GM12864 (cell line): ENCODE results near the gene ZNF215.
A peak's percentile ranks its signal among the peaks of the same experiment; 100 is the strongest.

ENCODE experiments used
- DNase-seq: peaks from one replicate; pipeline ENCODE4 v3.0.0-alpha.2; 2011; ENCODE audit warnings: low read depth
- H3K4me3 ChIP-seq: 2 replicates; pipeline ENCODE4 v1.5.1; 2011; ENCODE audit warnings: mild to moderate bottlenecking, low read depth, low read length, control low read depth
- CTCF ChIP-seq: IDR thresholded peaks from 2 replicates; pipeline ENCODE4 v1.5.1; 2011; ENCODE audit warnings: low read depth, mild to moderate bottlenecking, moderate library complexity, low read length, control low read depth, inconsistent platforms; ENCODE audit errors: missing control alignments

Gene ZNF215

GRCh38 chr11:6919698-6920097, 6.5 kb upstream of the ZNF215 start:
- no peak overlapping the region for H3K4me3 ChIP-seq
- TF ChIP-seq CTCF, result no peak
- no peak for DNase-seq

- DNase-seq, result no peak
- TF ChIP-seq CTCF, result no peak
- no peak within 1 kb of the TSS for H3K4me3 ChIP-seq
These were observed 5.5 kb upstream of the ZNF215 start, which contains the start of gene OR2D3 for GRCh38 chr11:6920702-6921101. Gene OR2D3 (plus strand): TSS chr11:6921002. CDS start chr11:6921002, 0 bp downstream.

- no peak for TF ChIP-seq CTCF
- DNase-seq, result no peak
- H3K4me3 ChIP-seq, result no peak overlapping the region
These were observed 1.1 kb upstream of the ZNF215 start for GRCh38 chr11:6925007-6925577.

- no peak for TF ChIP-seq CTCF
These were observed 504 bp upstream of the ZNF215 start for GRCh38 chr11:6925636-6926207.

GRCh38 chr11:6927030-6927617, 898 bp downstream of the ZNF215 start:
- peak overlapping the region; percentile 70 for H3K4me3 ChIP-seq
- DNase-seq, result peak; percentile 66
- no peak for TF ChIP-seq CTCF

More at GRCh38 chr11:6925636-6926207, 504 bp upstream of the ZNF215 start:
- H3K4me3 ChIP-seq, result peak overlapping the region; percentile 70
- DNase-seq, result no peak

GRCh38 chr11:6928916-6929315, 2.7 kb downstream of the ZNF215 start:
- TF ChIP-seq CTCF, result no peak
- no peak overlapping the region for H3K4me3 ChIP-seq
- no peak for DNase-seq
